ENCODE results near the gene ZNF668.

- TF ChIP-seq HDAC2 (IDR thresholded peaks at IDR 0.05; ENCODE audit: borderline replicate concordance in 1 of 2, low read depth in 2 of 2, low read length in 2 of 2) (no peak), CTCF (IDR thresholded peaks at IDR 0.05; ENCODE audit: control extremely low read depth in 1 of 3, insufficient read depth in 1 of 3, low read depth in 1 of 3, low read length in 3 of 3) (no peak), CBX5 (IDR thresholded peaks at IDR 0.05; ENCODE audit: low read depth, low read length) (no peak), GABPA (IDR thresholded peaks at IDR 0.05; ENCODE audit: borderline replicate concordance, insufficient read depth, low read length) (no peak), SIN3A (conservative IDR thresholded peaks at IDR 0.05 in 1 of 2, IDR thresholded peaks at IDR 0.05 in 1 of 2; ENCODE audit: low read depth in 1 of 2, low read length in 2 of 2) (peak; percentile 69 to 90; a peak in 2 of 4 replicates), RXRA (IDR thresholded peaks at IDR 0.05; ENCODE audit: insufficient read depth, low read depth, low read length) (no peak), POLR2A (IDR thresholded peaks at IDR 0.05; ENCODE audit: control extremely low read depth in 1 of 2, low read depth in 2 of 2, low read length in 2 of 2) (no peak), POLR2AphosphoS5 (IDR thresholded peaks at IDR 0.05; ENCODE audit: low read depth, low read length) (no peak), MAX (IDR thresholded peaks at IDR 0.05) (peak; percentile 78), EP300 (IDR thresholded peaks at IDR 0.05; ENCODE audit: borderline replicate concordance in 1 of 2, low read depth in 2 of 2, low read length in 2 of 2) (no peak), PHF8 (conservative IDR thresholded peaks at IDR 0.05; ENCODE audit: low read depth, low read length) (no peak), SP1 (IDR thresholded peaks at IDR 0.05; ENCODE audit: low read depth, low read length) (no peak), SAP30 (IDR thresholded peaks at IDR 0.05; ENCODE audit: insufficient read depth, insufficient replicate concordance, low read length) (peak; percentile 30), SRF (IDR thresholded peaks at IDR 0.05; ENCODE audit: low read depth, low read length) (no peak)
Measured at GRCh38 chr16:31033709-31034492, 40.1 kb downstream of the ZNF668 start.
